ENCODE measurements around the gene CKAP2L.

CKAP2L gene

DNA sequence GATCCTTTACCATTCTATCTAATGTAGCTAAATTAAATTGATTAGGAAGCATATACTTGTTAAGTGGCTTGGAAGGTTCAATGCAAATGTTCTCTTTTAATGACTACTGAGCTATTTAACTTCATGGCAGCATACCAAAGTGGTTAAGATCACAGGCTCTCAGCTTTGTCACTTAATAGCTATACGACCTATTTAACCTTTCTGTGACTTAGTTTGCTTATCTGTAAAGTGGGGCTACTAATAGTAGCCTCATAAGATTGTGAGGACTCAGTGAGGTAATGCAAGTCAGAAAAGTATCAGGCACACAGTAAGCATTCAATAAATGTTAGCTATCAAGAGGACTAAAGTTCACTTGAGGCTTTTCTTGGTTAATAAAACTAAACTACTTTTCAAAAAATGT, 4.3 kb downstream of the CKAP2L start:
- DNase-seq, result no peak
- Histone ChIP-seq H3K4me1 (no peaks in the 10 kb centered on the region), H3K36me3 (peaks cover 12% of the 10 kb centered on the region), H3K27me3 (no peaks in the 10 kb centered on the region), H3K9me3 (no peaks in the 10 kb centered on the region), H3K4me3 (ENCODE audit: low read depth, low read length) (no peak overlapping the region)
- TF ChIP-seq, protein P1, sequence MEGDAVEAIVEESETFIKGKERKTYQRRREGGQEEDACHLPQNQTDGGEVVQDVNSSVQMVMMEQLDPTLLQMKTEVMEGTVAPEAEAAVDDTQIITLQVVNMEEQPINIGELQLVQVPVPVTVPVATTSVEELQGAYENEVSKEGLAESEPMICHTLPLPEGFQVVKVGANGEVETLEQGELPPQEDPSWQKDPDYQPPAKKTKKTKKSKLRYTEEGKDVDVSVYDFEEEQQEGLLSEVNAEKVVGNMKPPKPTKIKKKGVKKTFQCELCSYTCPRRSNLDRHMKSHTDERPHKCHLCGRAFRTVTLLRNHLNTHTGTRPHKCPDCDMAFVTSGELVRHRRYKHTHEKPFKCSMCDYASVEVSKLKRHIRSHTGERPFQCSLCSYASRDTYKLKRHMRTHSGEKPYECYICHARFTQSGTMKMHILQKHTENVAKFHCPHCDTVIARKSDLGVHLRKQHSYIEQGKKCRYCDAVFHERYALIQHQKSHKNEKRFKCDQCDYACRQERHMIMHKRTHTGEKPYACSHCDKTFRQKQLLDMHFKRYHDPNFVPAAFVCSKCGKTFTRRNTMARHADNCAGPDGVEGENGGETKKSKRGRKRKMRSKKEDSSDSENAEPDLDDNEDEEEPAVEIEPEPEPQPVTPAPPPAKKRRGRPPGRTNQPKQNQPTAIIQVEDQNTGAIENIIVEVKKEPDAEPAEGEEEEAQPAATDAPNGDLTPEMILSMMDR (IDR thresholded peaks at IDR 0.05; ENCODE audit: low read depth, low read length), result no peak

DNA sequence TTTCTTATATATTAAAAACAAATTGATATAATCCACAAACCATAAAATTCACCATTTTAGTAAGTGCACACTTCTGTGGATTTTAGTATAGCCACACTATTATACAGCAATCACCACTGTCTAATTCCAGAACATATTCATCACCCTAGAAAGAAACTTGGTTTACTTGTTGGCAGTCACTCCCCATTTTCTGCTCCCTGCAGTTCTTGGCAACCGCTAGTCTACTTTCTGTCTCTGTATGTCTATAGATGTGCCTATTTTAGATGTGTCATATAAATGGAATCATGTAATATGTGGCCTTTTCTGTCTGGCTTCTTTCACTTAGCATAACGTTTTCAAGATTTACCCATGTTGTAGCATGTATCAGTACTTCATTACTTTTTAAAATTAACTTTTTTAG, 5.7 kb downstream of the CKAP2L start:
- Histone ChIP-seq H3K4me3 (ENCODE audit: low read depth, low read length) (no peak overlapping the region), H3K9me3 (no peaks in the 10 kb centered on the region), H3K27me3 (no peaks in the 10 kb centered on the region), H3K36me3 (peaks cover 15% of the 10 kb centered on the region), H3K4me1 (no peaks in the 10 kb centered on the region)
- TF ChIP-seq, protein P1 (IDR thresholded peaks at IDR 0.05; ENCODE audit: low read depth, low read length), result no peak
- DNase-seq, result no peak

DNA sequence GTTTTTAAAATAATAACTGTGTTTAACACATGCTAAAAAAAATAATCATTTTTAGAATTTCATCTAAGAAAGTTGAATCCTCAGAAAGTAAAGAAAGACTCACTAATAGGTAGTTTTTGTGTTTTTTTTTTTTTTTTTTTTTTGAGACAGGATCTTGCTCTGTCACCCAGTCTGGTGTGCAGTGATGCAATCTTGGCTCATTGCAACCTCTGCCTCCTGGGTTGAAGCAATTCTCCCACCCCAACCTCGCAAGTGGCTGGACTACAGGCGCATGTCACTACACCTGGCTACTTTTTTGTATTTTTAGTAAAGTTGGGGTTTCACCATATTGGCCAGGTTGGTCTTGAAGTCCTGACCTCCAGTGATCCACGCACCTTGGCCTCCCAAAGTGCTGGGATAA, 7.1 kb downstream of the CKAP2L start:
- Histone ChIP-seq H3K4me1 (no peaks in the 10 kb centered on the region), H3K4me3 (ENCODE audit: low read depth, low read length) (no peak overlapping the region), H3K9me3 (no peaks in the 10 kb centered on the region), H3K36me3 (peaks cover 15% of the 10 kb centered on the region), H3K27me3 (no peaks in the 10 kb centered on the region)
- TF ChIP-seq, protein P1 (IDR thresholded peaks at IDR 0.05; ENCODE audit: low read depth, low read length), result no peak
- DNase-seq, result no peak

DNA sequence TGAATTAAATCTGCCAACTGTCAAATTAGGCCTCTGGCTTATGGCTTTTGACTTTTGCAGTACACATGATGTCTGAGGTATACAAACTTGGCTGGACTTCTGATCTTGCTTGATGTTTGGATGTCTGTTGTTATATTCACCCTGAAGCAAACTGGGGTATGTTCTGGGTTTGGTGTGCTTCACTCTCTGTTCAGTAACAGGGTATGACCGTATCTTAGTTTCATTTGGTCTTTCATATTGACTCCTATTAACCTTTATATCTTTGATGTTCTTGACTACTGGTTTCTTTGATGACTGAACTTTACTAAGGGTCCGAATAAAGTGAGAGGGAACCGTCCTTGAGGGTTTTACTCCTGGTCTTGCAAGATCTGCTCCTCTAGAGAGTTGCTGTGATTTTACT, 8.2 kb downstream of the CKAP2L start:
- H3K36me3 ChIP-seq, result peaks cover 15% of the 10 kb centered on the region
- no peak overlapping the region for H3K4me3 ChIP-seq (ENCODE audit: low read depth, low read length)
- H3K9me3 ChIP-seq, result no peaks in the 10 kb centered on the region
- H3K4me1 ChIP-seq, result no peaks in the 10 kb centered on the region
- DNase-seq, result no peak
- TF ChIP-seq, protein P1 (IDR thresholded peaks at IDR 0.05; ENCODE audit: low read depth, low read length), result no peak
- H3K27me3 ChIP-seq, result no peaks in the 10 kb centered on the region

GRCh38 chr2:112755444-112755843, 9.0 kb downstream of the CKAP2L start:
- TF ChIP-seq, protein P1 (IDR thresholded peaks at IDR 0.05; ENCODE audit: low read depth, low read length), result no peak
- Histone ChIP-seq H3K9me3 (no peaks in the 10 kb centered on the region), H3K4me3 (ENCODE audit: low read depth, low read length) (no peak overlapping the region), H3K36me3 (peaks cover 15% of the 10 kb centered on the region), H3K27me3 (no peaks in the 10 kb centered on the region), H3K4me1 (no peaks in the 10 kb centered on the region)
- no peak for DNase-seq

DNA sequence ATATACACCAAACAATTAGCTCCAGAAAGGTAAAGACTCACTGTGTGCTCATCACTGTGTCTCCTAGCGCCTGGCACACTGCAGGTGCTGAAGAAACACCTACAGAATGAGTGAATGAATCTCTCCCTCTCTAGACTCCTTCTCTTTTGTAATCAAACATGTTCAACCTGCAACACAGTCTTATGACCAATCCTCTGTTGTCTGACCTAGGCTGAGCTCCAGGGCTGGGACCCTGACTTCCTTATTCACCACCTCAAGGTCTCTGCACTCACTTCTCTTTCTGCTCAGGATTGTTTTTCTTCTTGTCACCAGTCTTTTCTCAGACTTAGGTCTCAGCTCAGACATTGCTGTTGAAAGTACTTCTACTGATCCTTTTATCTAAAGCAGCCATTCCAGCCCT, 9.8 kb downstream of the CKAP2L start:
- DNase-seq, result no peak
- H3K9me3 ChIP-seq, result no peaks in the 10 kb centered on the region
- no peaks in the 10 kb centered on the region for H3K4me1 ChIP-seq
- H3K36me3 ChIP-seq, result peaks cover 15% of the 10 kb centered on the region
- no peaks in the 10 kb centered on the region for H3K27me3 ChIP-seq
- TF ChIP-seq, protein P1 (IDR thresholded peaks at IDR 0.05; ENCODE audit: low read depth, low read length), result no peak
- H3K4me3 ChIP-seq (ENCODE audit: low read depth, low read length), result no peak overlapping the region
